Measurements from ENCODE around the gene SRRT. TPM values are rescaled to one million over a fixed set of nuclear protein-coding genes. Genes with fewer than 3 reads are reported as not detected.

SRRT gene
- total and polyA plus RNA-seq, 2 of the 4 experiments (the other 2 are of a cell fraction): 41.4 to 93.5 TPM

- H3K27ac ChIP-seq (ENCODE audit: insufficient read depth, low read length): no peak overlapping the region
- H2AK9ac ChIP-seq (replicated peaks; ENCODE audit: low read depth, low read length, poor library complexity): no peak overlapping the region
- peaks cover 3% of the 10 kb centered on the region; the same call in 1 of the 2 replicates for H3K9me1 ChIP-seq (ENCODE audit: insufficient read depth, low read length)
- H3K14ac ChIP-seq (replicated peaks; ENCODE audit: low read depth, low read length): peak overlapping the region; percentile 50; the same call in 1 of the 2 replicates
- in situ Hi-C loops (cut with MboI; ENCODE audit: low sequenced_read_pairs): loop anchor here (5.0 to 10.0 kb wide), 2 partner anchors 166 to 393 kb away; no protein-coding TSS in a partner anchor
- WGBS, 2 experiments (ENCODE audit: extremely low coverage in 2 of 2, insufficient read length in 1 of 2): 100% methylated on average over 1 of the region's 8 CpGs; no CpG with 5 or more reads in 1 of the 2 experiments
- dilution Hi-C loops (cut with HindIII; ENCODE audit: low sequenced_read_pairs, unreplicated experiment): no loop called here
- H2BK15ac ChIP-seq (ENCODE audit: low read depth, low read length): 0 out of 3 replicates have a peak overlapping the region, but pooled peaks have one; percentile 12
- intact Hi-C loops (cut with micrococcal nuclease): no loop called here
- no TSS peak for BruUV-seq (replicated peaks)
- ChIA-PET POLR2A (ENCODE audit: unreplicated experiment) (interaction anchor here (0.6 kb wide), 2 partner anchors 233 to 313 kb away, joined by 3 to 5 read pairs; no protein-coding TSS in a partner anchor), CTCF (no interaction called here)
- H4K8ac ChIP-seq (ENCODE audit: low read depth in 2 of 2, low read length in 2 of 2): peak overlapping the region; percentile 91 to 99; a peak in 3 of 4 replicates
- peak overlapping the region; percentile 87 for H2AFZ ChIP-seq (replicated peaks; ENCODE audit: low read length, poor library complexity)
- no peak overlapping the region for H3K56ac ChIP-seq (ENCODE audit: extremely low read depth, insufficient read depth, low read length)
- H3K4me3 ChIP-seq (ENCODE audit: insufficient read depth, low read depth, low read length): no peak overlapping the region
- H3K27me3 ChIP-seq (ENCODE audit: control insufficient read depth, insufficient read depth, low read length): peaks cover 17% of the 10 kb centered on the region
- H3K36me3 ChIP-seq (ENCODE audit: control insufficient read depth, insufficient read depth, low read length): peaks cover 21% of the 10 kb centered on the region
- H4K20me1 ChIP-seq (ENCODE audit: insufficient read depth, low read length): peaks cover 19% of the 10 kb centered on the region; the same call in 1 of the 2 replicates
- no peak overlapping the region for H3K9ac ChIP-seq (ENCODE audit: low read depth, low read length)
- H2BK20ac ChIP-seq (ENCODE audit: low read depth, low read length): no peak overlapping the region; the same call in 1 of the 2 replicates
- H3K4me1 ChIP-seq (ENCODE audit: control insufficient read depth, insufficient read depth, low read length): peaks cover 16% of the 10 kb centered on the region
- no peak overlapping the region for H4K91ac ChIP-seq (ENCODE audit: insufficient read depth, low read depth, low read length)
- H2AK5ac ChIP-seq (ENCODE audit: low read depth, low read length): no peak overlapping the region
- H3K4ac ChIP-seq (ENCODE audit: low read depth, low read length): no peak overlapping the region
- peaks cover 8 to 19% of the 10 kb centered on the region in 2 experiments; a peak in 3 of 4 replicates for H3K79me1 ChIP-seq (ENCODE audit: low read depth in 1 of 2, low read length in 2 of 2)
- peak; percentile 34 for DNase-seq
- H3K4me2 ChIP-seq (ENCODE audit: low read depth, low read length): no peak overlapping the region
- H2BK120ac ChIP-seq (ENCODE audit: low read depth, low read length): no peak overlapping the region
- H2BK5ac ChIP-seq (ENCODE audit: low read depth, low read length, poor library complexity, severe bottlenecking): no peak overlapping the region
- no peak overlapping the region for H4K5ac ChIP-seq (ENCODE audit: low read depth, low read length)
- peak overlapping the region; percentile 35; the same call in 1 of the 2 replicates for H3K23ac ChIP-seq (ENCODE audit: low read depth, low read length)
- ATAC-seq (ENCODE audit: low read depth): no peak
- H3K9me3 ChIP-seq (ENCODE audit: control insufficient read depth, insufficient read depth, low read length): peaks cover 2% of the 10 kb centered on the region; the same call in 1 of the 2 replicates
- no peak overlapping the region for H3K18ac ChIP-seq (ENCODE audit: low read depth, low read length)
- no peak for TF ChIP-seq MXI1 (IDR thresholded peaks at IDR 0.05; ENCODE audit: borderline replicate concordance, low read depth, low read length)
- TF ChIP-seq POLR2A (IDR thresholded peaks at IDR 0.05; ENCODE audit: low read depth, low read length): no peak
- no peak for TF ChIP-seq FOS (IDR thresholded peaks at IDR 0.05; ENCODE audit: low read depth, low read length)
- TF ChIP-seq CEBPB (IDR thresholded peaks at IDR 0.05; ENCODE audit: low read depth, low read length): no peak
- TF ChIP-seq USF2 (IDR thresholded peaks at IDR 0.05; ENCODE audit: low read depth, low read length): no peak
- no peak for TF ChIP-seq SMC3 (IDR thresholded peaks at IDR 0.05; ENCODE audit: low read depth, low read length)
- TF ChIP-seq RCOR1 (IDR thresholded peaks at IDR 0.05; ENCODE audit: insufficient replicate concordance, low read length): no peak
- no peak for TF ChIP-seq CHD1 (IDR thresholded peaks at IDR 0.05; ENCODE audit: low read depth, low read length)
- no peak for TF ChIP-seq MAFK (IDR thresholded peaks at IDR 0.05; ENCODE audit: low read depth, low read length)
- TF ChIP-seq RAD21 (IDR thresholded peaks at IDR 0.05; ENCODE audit: low read length): no peak
- TF ChIP-seq MAZ (IDR thresholded peaks at IDR 0.05; ENCODE audit: borderline replicate concordance, low read depth, low read length): no peak
- no peak for TF ChIP-seq BHLHE40 (IDR thresholded peaks at IDR 0.05; ENCODE audit: low read depth, low read length)
- TF ChIP-seq CTCF (conservative IDR thresholded peaks at IDR 0.05; ENCODE audit: low read depth, low read length): no peak
- no peak for TF ChIP-seq ELK1 (IDR thresholded peaks at IDR 0.05; ENCODE audit: borderline replicate concordance, low read depth, low read length)
Observed at GRCh38 chr7:100891568-100892247, 16.8 kb downstream of the SRRT start.
